Measurements from ENCODE around the gene TMEM80. TPM values are rescaled to one million over a fixed set of nuclear protein-coding genes. Genes with fewer than 3 reads are reported as not detected.

TMEM80 gene
- total RNA-seq, 1 donor from 2014 or later, result 22.9 TPM

GRCh38 chr11:655036-655726 is 40.4 kb upstream of the TMEM80 start:
- H3K27ac Mint-ChIP-seq (ENCODE audit: unreplicated experiment), result no peak overlapping the region
- peaks cover 23% of the 10 kb centered on the region for H3K36me3 Mint-ChIP-seq (ENCODE audit: low read depth, unreplicated experiment)
- H3K4me1 Mint-ChIP-seq (ENCODE audit: unreplicated experiment), result no peaks in the 10 kb centered on the region

GRCh38 chr11:656426-656825 is 39.2 kb upstream of the TMEM80 start:
- H3K4me3 Mint-ChIP-seq (ENCODE audit: unreplicated experiment), result no peak overlapping the region
- DNase-seq (ENCODE audit: low spot score), result no peak
- no peak overlapping the region for H3K27ac Mint-ChIP-seq (ENCODE audit: unreplicated experiment)
- H3K4me1 Mint-ChIP-seq (ENCODE audit: unreplicated experiment), result no peaks in the 10 kb centered on the region
- TF ChIP-seq CTCF (IDR thresholded peaks at IDR 0.05; ENCODE audit: unreplicated experiment), result no peak
- H3K36me3 Mint-ChIP-seq (ENCODE audit: low read depth, unreplicated experiment), result peaks cover 20% of the 10 kb centered on the region
- H3K27me3 Mint-ChIP-seq (ENCODE audit: unreplicated experiment), result peaks cover 11% of the 10 kb centered on the region
- H3K9me3 Mint-ChIP-seq (ENCODE audit: unreplicated experiment), result no peaks in the 10 kb centered on the region

More at GRCh38 chr11:655036-655726, 40.4 kb upstream of the TMEM80 start:
- H3K27me3 Mint-ChIP-seq (ENCODE audit: unreplicated experiment), result peaks cover 11% of the 10 kb centered on the region
- no peak for TF ChIP-seq CTCF (IDR thresholded peaks at IDR 0.05; ENCODE audit: unreplicated experiment)
- DNase-seq (ENCODE audit: low spot score), result no peak
- H3K4me3 Mint-ChIP-seq (ENCODE audit: unreplicated experiment), result no peak overlapping the region
- H3K9me3 Mint-ChIP-seq (ENCODE audit: unreplicated experiment), result no peaks in the 10 kb centered on the region

GRCh38 chr11:656866-657265 is 38.8 kb upstream of the TMEM80 start:
- peaks cover 19% of the 10 kb centered on the region for H3K36me3 Mint-ChIP-seq (ENCODE audit: low read depth, unreplicated experiment)
- H3K9me3 Mint-ChIP-seq (ENCODE audit: unreplicated experiment), result no peaks in the 10 kb centered on the region
- H3K4me1 Mint-ChIP-seq (ENCODE audit: unreplicated experiment), result no peaks in the 10 kb centered on the region
- TF ChIP-seq CTCF (IDR thresholded peaks at IDR 0.05; ENCODE audit: unreplicated experiment), result no peak
- H3K4me3 Mint-ChIP-seq (ENCODE audit: unreplicated experiment), result no peak overlapping the region
- peaks cover 11% of the 10 kb centered on the region for H3K27me3 Mint-ChIP-seq (ENCODE audit: unreplicated experiment)
- H3K27ac Mint-ChIP-seq (ENCODE audit: unreplicated experiment), result no peak overlapping the region
- DNase-seq (ENCODE audit: low spot score), result no peak

- Mint-ChIP-seq H3K27ac (ENCODE audit: unreplicated experiment) (no peak overlapping the region), H3K4me3 (ENCODE audit: unreplicated experiment) (no peak overlapping the region), H3K4me1 (ENCODE audit: unreplicated experiment) (no peaks in the 10 kb centered on the region), H3K36me3 (ENCODE audit: low read depth, unreplicated experiment) (peaks cover 13% of the 10 kb centered on the region), H3K9me3 (ENCODE audit: unreplicated experiment) (no peaks in the 10 kb centered on the region), H3K27me3 (ENCODE audit: unreplicated experiment) (peaks cover 5% of the 10 kb centered on the region)
- no peak for DNase-seq (ENCODE audit: low spot score)
- TF ChIP-seq CTCF (IDR thresholded peaks at IDR 0.05; ENCODE audit: unreplicated experiment), result no peak
Measured at GRCh38 chr11:657691-658126, 37.9 kb upstream of the TMEM80 start.

GRCh38 chr11:659532-660085 is 36.0 kb upstream of the TMEM80 start:
- H3K36me3 Mint-ChIP-seq (ENCODE audit: low read depth, unreplicated experiment), result peaks cover 26% of the 10 kb centered on the region
- no peak overlapping the region for H3K27ac Mint-ChIP-seq (ENCODE audit: unreplicated experiment)
- H3K9me3 Mint-ChIP-seq (ENCODE audit: unreplicated experiment), result no peaks in the 10 kb centered on the region
- H3K4me1 Mint-ChIP-seq (ENCODE audit: unreplicated experiment), result no peaks in the 10 kb centered on the region
- peak overlapping the region; percentile 56 for H3K4me3 Mint-ChIP-seq (ENCODE audit: unreplicated experiment)
- DNase-seq (ENCODE audit: low spot score), result no peak
- no peak for TF ChIP-seq CTCF (IDR thresholded peaks at IDR 0.05; ENCODE audit: unreplicated experiment)
- peaks cover 7% of the 10 kb centered on the region for H3K27me3 Mint-ChIP-seq (ENCODE audit: unreplicated experiment)

Measured in endothelial cell (in vitro differentiated cells).